H9 (cell line): Measurements from ENCODE around the gene PRKCB. TPM values are rescaled to one million over a fixed set of nuclear protein-coding genes. Genes with fewer than 3 reads are reported as not detected.

Experiments
- DNase-seq: peaks from one replicate; pipeline ENCODE4 v3.0.0-alpha.2; 2017
- H2AFZ ChIP-seq: one replicate; pipeline ENCODE4 v1.6.1; 2013; ENCODE audit warnings: mild to moderate bottlenecking, low read length, control low read depth, moderate library complexity
- H2AK5ac ChIP-seq: 2 replicates; pipeline ENCODE4 v1.6.1; 2013; ENCODE audit warnings: low read length, control low read depth, mixed read lengths; ENCODE audit not compliant: insufficient read length
- H2BK120ac ChIP-seq: one replicate; pipeline ENCODE4 v1.6.1; 2013; ENCODE audit warnings: low read depth, mild to moderate bottlenecking, low read length, control low read depth, inconsistent platforms; ENCODE audit not compliant: poor library complexity, severe bottlenecking
- H2BK12ac ChIP-seq: 2 replicates; pipeline ENCODE4 v1.6.1; 2013; ENCODE audit warnings: low read length, control low read depth, mixed read lengths, low read depth; ENCODE audit not compliant: insufficient read length
- H2BK15ac ChIP-seq: 2 replicates; pipeline ENCODE4 v1.6.1; 2013; ENCODE audit warnings: low read depth, low read length, control low read depth
- H2BK20ac ChIP-seq: one replicate; pipeline ENCODE4 v1.6.1; 2013; ENCODE audit warnings: low read depth, mild to moderate bottlenecking, low read length, control low read depth, inconsistent platforms; ENCODE audit not compliant: poor library complexity, severe bottlenecking
- H2BK5ac ChIP-seq: 2 replicates; pipeline ENCODE4 v1.6.1; 2013; ENCODE audit warnings: low read length, control low read depth, mixed read lengths; ENCODE audit not compliant: insufficient read length
- H3K14ac ChIP-seq: 2 replicates; pipeline ENCODE4 v1.6.1; 2013; ENCODE audit warnings: low read length, control low read depth; ENCODE audit not compliant: insufficient read depth
- H3K18ac ChIP-seq: 2 replicates; pipeline ENCODE4 v1.6.1; 2013; ENCODE audit warnings: low read depth, mild to moderate bottlenecking, mixed read lengths, low read length, control low read depth; ENCODE audit not compliant: insufficient read length
- H3K23ac ChIP-seq: 2 replicates; pipeline ENCODE4 v1.6.1; 2013; ENCODE audit warnings: low read length, control low read depth, mixed read lengths, low read depth; ENCODE audit not compliant: insufficient read length
- H3K23me2 ChIP-seq: 2 replicates; pipeline ENCODE4 v1.6.1; 2013; ENCODE audit warnings: low read depth, mild to moderate bottlenecking, mixed read lengths, low read length, control low read depth; ENCODE audit not compliant: insufficient read length, poor library complexity, severe bottlenecking
- H3K27ac ChIP-seq: 2 replicates; pipeline ENCODE4 v1.5.1; 2013; ENCODE audit warnings: low read length, control low read depth, mixed read lengths, low read depth; ENCODE audit not compliant: insufficient read length
- H3K27me3 ChIP-seq: 2 replicates; pipeline ENCODE4 v1.6.1; 2013; ENCODE audit warnings: low read length, control low read depth, inconsistent platforms; ENCODE audit not compliant: insufficient read depth
- H3K4ac ChIP-seq: 2 replicates; pipeline ENCODE4 v1.6.1; 2013; ENCODE audit warnings: low read depth, mild to moderate bottlenecking, control low read depth, inconsistent platforms, low read length, moderate library complexity
- H3K4me1 ChIP-seq: 2 replicates; pipeline ENCODE4 v1.6.1; 2013; ENCODE audit warnings: low read length, control low read depth, inconsistent platforms; ENCODE audit not compliant: insufficient read depth
- H3K4me2 ChIP-seq: 2 replicates; pipeline ENCODE4 v1.6.1; 2013; ENCODE audit warnings: low read length, control low read depth, mixed read lengths; ENCODE audit not compliant: insufficient read length, insufficient read depth
- H3K56ac ChIP-seq: 2 replicates; pipeline ENCODE4 v1.6.1; 2013; ENCODE audit warnings: low read depth, mild to moderate bottlenecking, mixed read lengths, low read length, control low read depth; ENCODE audit not compliant: insufficient read length
- H3K79me1 ChIP-seq: 2 replicates; pipeline ENCODE4 v1.6.1; 2013; ENCODE audit warnings: low read depth, mild to moderate bottlenecking, moderate library complexity, low read length, control low read depth, inconsistent platforms; ENCODE audit not compliant: insufficient read depth, poor library complexity, severe bottlenecking
- H3K79me2 ChIP-seq: 2 replicates; pipeline ENCODE4 v1.6.1; 2013; ENCODE audit warnings: low read length, control low read depth, inconsistent platforms; ENCODE audit not compliant: insufficient read depth
- H3K9ac ChIP-seq: 2 replicates; pipeline ENCODE4 v1.6.1; 2013; ENCODE audit warnings: low read length, control low read depth, mixed read lengths; ENCODE audit not compliant: insufficient read length; ENCODE audit errors: extremely low read depth
- H3K9me3 ChIP-seq: one replicate; pipeline ENCODE4 v1.6.1; 2013; ENCODE audit warnings: low read depth, low read length, inconsistent platforms; ENCODE audit not compliant: control insufficient read depth
- H3T11ph ChIP-seq: one replicate; pipeline ENCODE4 v1.6.1; 2013; ENCODE audit warnings: mild to moderate bottlenecking, low read length, control low read depth, inconsistent platforms
- H4K20me1 ChIP-seq: one replicate; pipeline ENCODE4 v1.6.1; 2013; ENCODE audit not compliant: control insufficient read depth, insufficient read length, insufficient read depth
- H4K5ac ChIP-seq: 2 replicates; pipeline ENCODE4 v1.6.1; 2013; ENCODE audit warnings: low read depth, mild to moderate bottlenecking, mixed read lengths, low read length, control low read depth; ENCODE audit not compliant: insufficient read length
- H4K8ac ChIP-seq: replicated peaks from 2 replicates; pipeline ENCODE4 v1.6.1; 2013; ENCODE audit warnings: low read length, control low read depth, mixed read lengths, low read depth; ENCODE audit not compliant: insufficient read length
- H4K91ac ChIP-seq: 2 replicates; pipeline ENCODE4 v1.6.1; 2013; ENCODE audit warnings: low read depth, mild to moderate bottlenecking, moderate library complexity, mixed read lengths, low read length, control low read depth; ENCODE audit not compliant: insufficient read length
- H3K27ac Mint-ChIP-seq, 3 experiments: 2 replicates in 2 of 3; 3 replicates in 1 of 3; pipeline ENCODE4 v1.8.0; 2020 to 2021; ENCODE audit warnings: mixed read lengths in 3 of 3, mild to moderate bottlenecking in 1 of 3, moderate library complexity in 1 of 3
- H3K27me3 Mint-ChIP-seq: 2 replicates; pipeline ENCODE4 v1.8.0; 2021; ENCODE audit warnings: low read depth, mild to moderate bottlenecking, moderate library complexity, mixed read lengths
- H3K36me3 Mint-ChIP-seq, 3 experiments: 2 replicates in 2 of 3; 3 replicates in 1 of 3; pipeline ENCODE4 v1.8.0; 2020 to 2021; ENCODE audit warnings: low read depth in 3 of 3, mixed read lengths in 3 of 3; ENCODE audit not compliant: insufficient read depth in 1 of 3
- H3K4me1 Mint-ChIP-seq, 2 experiments: 2 replicates each; pipeline ENCODE4 v1.8.0; 2020; ENCODE audit warnings: mixed read lengths in 2 of 2
- H3K4me3 Mint-ChIP-seq, 2 experiments: 2 replicates in 1 of 2; 3 replicates in 1 of 2; pipeline ENCODE4 v1.8.0; 2020 to 2021; ENCODE audit warnings: mild to moderate bottlenecking in 2 of 2, mixed read lengths in 2 of 2, moderate library complexity in 1 of 2
- H3K9me3 Mint-ChIP-seq, 2 experiments: 2 replicates in 1 of 2; 3 replicates in 1 of 2; pipeline ENCODE4 v1.8.0; 2020; ENCODE audit warnings: mild to moderate bottlenecking in 2 of 2, mixed read lengths in 2 of 2, moderate library complexity in 1 of 2
- CTCF ChIP-seq: fragments of 200-600 bp; sonication (generic); conservative IDR thresholded peaks from 3 replicates; pipeline ENCODE4 v1.8.0; 2021; ENCODE audit warnings: antibody characterized with exemption, mild to moderate bottlenecking
- WGBS: extraction: QIAGEN DNeasy Blood & Tissue Kit; methylation state at CpG from one replicate; pipeline ENCODE4 v1.1.7; 2013; ENCODE audit warnings: missing lambda C conversion rate, low lambda C conversion rate, mixed read lengths; ENCODE audit not compliant: insufficient read length; ENCODE audit errors: extremely low coverage; 5-methylcytosine and 5-hydroxymethylcytosine counted together
- total RNA-seq: library from RNA; stranded (reverse); gene quantifications from 2 replicates; pipeline ENCODE4 v1.2.1, GENCODE V29; 2021

PRKCB gene
- total RNA-seq, 1 experiment from 2014 or later = 7.0 TPM

- no peak overlapping the region for H3K18ac ChIP-seq
Measured at GRCh38 chr16:24145927-24146326, 310.1 kb downstream of the PRKCB start.

More at GRCh38 chr16:24145927-24146326, 310.1 kb downstream of the PRKCB start:
- no peaks in the 10 kb centered on the region for H3K9me3 ChIP-seq
- no peak for TF ChIP-seq CTCF
- H3K14ac ChIP-seq = no peak overlapping the region
- no peak overlapping the region for H3K23ac ChIP-seq
- H2BK15ac ChIP-seq = no peak overlapping the region
- no peak overlapping the region for H4K8ac ChIP-seq
- no peak overlapping the region for H2BK20ac ChIP-seq
- H2AK5ac ChIP-seq = no peak overlapping the region
- Mint-ChIP-seq H3K27ac (no peak overlapping the region), H3K4me1 (peaks cover 7 to 12% of the 10 kb centered on the region in 2 experiments), H3K27me3 (no peaks in the 10 kb centered on the region), H3K4me3 (no peak overlapping the region), H3K36me3 (peaks cover 0 to 1% (median 0%) of the 10 kb centered on the region in 3 experiments; a peak in 2 of 7 replicates), H3K9me3 (peaks cover 0 to 2% of the 10 kb centered on the region in 2 experiments; a peak in 1 of 5 replicates)
- H3T11ph ChIP-seq = no peak overlapping the region
- no peak overlapping the region for H3K56ac ChIP-seq
- no peaks in the 10 kb centered on the region for H3K27me3 ChIP-seq
- H2BK12ac ChIP-seq = no peak overlapping the region
- DNase-seq = no peak
- H3K4me2 ChIP-seq = no peak overlapping the region
- no peak overlapping the region for H2AFZ ChIP-seq
- H3K79me1 ChIP-seq = no peaks in the 10 kb centered on the region
- H3K4me1 ChIP-seq = no peaks in the 10 kb centered on the region
- no peak overlapping the region for H4K5ac ChIP-seq
- WGBS = no CpG with 5 or more reads among the region's 3 CpGs
- H2BK5ac ChIP-seq = no peak overlapping the region
- no peak overlapping the region for H3K4ac ChIP-seq
- no peak overlapping the region for H3K27ac ChIP-seq
- no peaks in the 10 kb centered on the region for H3K79me2 ChIP-seq
- H3K23me2 ChIP-seq = no peaks in the 10 kb centered on the region
- H4K91ac ChIP-seq = peak overlapping the region; percentile 31
- H2BK120ac ChIP-seq = no peak overlapping the region
- no peak overlapping the region for H3K9ac ChIP-seq
- H4K20me1 ChIP-seq = no peaks in the 10 kb centered on the region
